Measurements from ENCODE around the gene PLOD1. TPM values are rescaled to one million over a fixed set of nuclear protein-coding genes. Genes with fewer than 3 reads are reported as not detected.
"Not testable (repeated sequence)": the region's sequence is repeated elsewhere in the genome, so short reads cannot be mapped to it uniquely, and the experiment has no call there.

Gene PLOD1
- total RNA-seq, result 100 to 1,000 TPM in 3 of 8 experiments, 10 to 100 TPM in 5; 24.0 to 136 (median 66.7) TPM

- 0 to 38% (median 17%) methylated on average over 2 to 10 of the region's 55 CpGs; no CpG with 5 or more reads in 3 of the 10 experiments for WGBS, 10 experiments
- peak; percentile 87 to 96 (median 92) for ATAC-seq (replicated peaks in 6 of 8)
- in situ Hi-C loops (cut with MboI; ENCODE audit: low pct_unique_long_range_greater_than_20kb in 2 of 9, low sequenced_read_pairs in 9 of 9, unreplicated experiment in 9 of 9), result no loop called here
- Histone ChIP-seq H3K4me3 (peak within 1 kb of the TSS; percentile 28 to 43 (median 36)), H3K4me1 (replicated peaks in 1 of 2) (peaks cover 31 to 36% of the 10 kb centered on the region in 2 donors), H3K27ac (peak within 1 kb of the TSS; percentile 14 to 55)
Measured at GRCh38 chr1:11934302-11935056, at the start of gene PLOD1. PLOD1 (plus strand) TSS chr1:11934717; CDS start chr1:11934780, 63 bp downstream.

DNA sequence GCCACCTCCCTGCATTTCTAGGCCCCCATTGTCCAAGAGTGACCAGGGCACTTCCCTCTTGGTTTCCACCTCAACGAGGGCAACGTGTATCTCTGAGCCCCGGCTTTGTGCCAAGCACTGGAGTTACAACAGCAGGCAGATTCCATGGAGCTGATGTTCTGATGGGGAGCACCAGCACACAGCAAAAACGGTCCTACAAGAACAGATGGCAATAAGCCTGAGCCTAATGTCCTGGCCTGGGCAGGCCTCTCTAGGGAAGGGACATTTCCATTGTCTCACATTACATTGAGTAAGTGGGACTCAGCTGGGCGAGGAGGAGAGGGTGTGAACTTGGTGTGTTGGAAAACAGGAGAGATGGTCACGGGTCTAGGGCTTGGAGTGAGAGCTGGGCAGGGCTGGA, 48.6 kb upstream of the PLOD1 start:
- H3K4me1 ChIP-seq (replicated peaks in 1 of 2), result peaks cover 22 to 24% of the 10 kb centered on the region in 2 donors
- H3K4me3 ChIP-seq, result no peak overlapping the region
- H3K27ac ChIP-seq, result peak overlapping the region; percentile 18 to 19
- peak in 6 of 8 experiments; percentile 11 to 67 (median 22) for ATAC-seq (replicated peaks in 6 of 8)
- 0 to 100% (median 71%) methylated on average over 1 to 5 of the region's 6 CpGs; no CpG with 5 or more reads in 2 of the 10 experiments for WGBS, 10 experiments
- in situ Hi-C loops (cut with MboI; ENCODE audit: low pct_unique_long_range_greater_than_20kb in 2 of 9, low sequenced_read_pairs in 9 of 9, unreplicated experiment in 9 of 9), result no loop called here

DNA sequence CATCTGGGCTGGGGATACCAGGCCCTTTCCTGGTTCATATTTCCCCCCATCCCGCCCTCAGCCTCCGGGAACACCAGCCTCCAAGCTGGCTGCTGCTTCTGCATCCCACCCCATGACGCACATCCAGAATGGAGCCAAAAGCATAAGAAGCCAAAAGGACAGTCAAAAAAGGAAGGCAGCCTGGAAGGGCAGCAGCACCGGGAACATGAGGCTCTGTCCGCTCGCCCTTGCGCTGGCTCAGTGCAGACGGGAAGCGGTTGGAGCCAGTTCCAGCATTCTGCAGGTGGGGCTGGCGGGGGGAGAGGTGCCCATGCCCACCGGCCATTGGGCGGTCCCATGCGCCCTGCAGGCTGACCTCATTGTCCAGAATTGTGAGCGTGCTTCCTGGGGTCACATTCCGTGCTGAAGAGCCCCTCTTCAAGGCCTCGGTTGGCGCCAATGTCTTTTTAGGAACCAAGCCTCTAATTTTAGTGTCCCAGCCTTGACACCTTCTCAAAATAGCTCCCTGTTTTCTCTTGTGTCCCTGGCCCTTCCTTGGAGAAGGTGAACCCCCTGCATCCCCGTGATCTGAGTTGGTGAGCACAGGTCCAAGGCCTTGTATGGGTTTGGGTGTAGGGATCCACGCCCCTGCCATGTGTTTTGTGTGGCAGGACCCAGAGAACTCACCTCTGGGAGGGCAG, 47.4 kb upstream of the PLOD1 start:
- Histone ChIP-seq H3K4me1 (replicated peaks in 1 of 2) (peaks cover 15 to 16% of the 10 kb centered on the region in 2 donors), H3K27ac (no peak overlapping the region), H3K4me3 (no peak overlapping the region)
- ATAC-seq (replicated peaks in 6 of 8), result peak in 1 of 8 experiments; percentile 62
- WGBS, 10 experiments, result 16 to 100% (median 90%) methylated on average over 1 to 10 of the region's 19 CpGs; no CpG with 5 or more reads in 5 of the 10 experiments
- in situ Hi-C loops (cut with MboI; ENCODE audit: low pct_unique_long_range_greater_than_20kb in 2 of 9, low sequenced_read_pairs in 9 of 9, unreplicated experiment in 9 of 9), result no loop called here

GRCh38 chr1:11887666-11888007, 46.9 kb upstream of the PLOD1 start:
- WGBS, 10 experiments, result 62 to 100% (median 77%) methylated on average over 1 to 7 of the region's 7 CpGs; no CpG with 5 or more reads in 6 of the 10 experiments
- Histone ChIP-seq H3K4me1 (replicated peaks in 1 of 2) (peaks cover 15 to 16% of the 10 kb centered on the region in 2 donors), H3K4me3 (no peak overlapping the region), H3K27ac (no peak overlapping the region)
- in situ Hi-C loops (cut with MboI; ENCODE audit: low pct_unique_long_range_greater_than_20kb in 2 of 9, low sequenced_read_pairs in 9 of 9, unreplicated experiment in 9 of 9), result no loop called here
- no peak for ATAC-seq (replicated peaks in 6 of 8)

- in situ Hi-C loops (cut with MboI; ENCODE audit: low pct_unique_long_range_greater_than_20kb in 2 of 9, low sequenced_read_pairs in 9 of 9, unreplicated experiment in 9 of 9), result no loop called here
- ATAC-seq (replicated peaks in 6 of 8), result no peak
- WGBS, 10 experiments, result 46 to 100% (median 83%) methylated on average over 1 to 8 of the region's 15 CpGs; no CpG with 5 or more reads in 3 of the 10 experiments
- peaks cover 10 to 15% of the 10 kb centered on the region in 2 donors for H3K4me1 ChIP-seq (replicated peaks in 1 of 2)
- no peak overlapping the region for H3K27ac ChIP-seq
- no peak overlapping the region for H3K4me3 ChIP-seq
Measured at GRCh38 chr1:11888206-11888876, 46.2 kb upstream of the PLOD1 start.

DNA sequence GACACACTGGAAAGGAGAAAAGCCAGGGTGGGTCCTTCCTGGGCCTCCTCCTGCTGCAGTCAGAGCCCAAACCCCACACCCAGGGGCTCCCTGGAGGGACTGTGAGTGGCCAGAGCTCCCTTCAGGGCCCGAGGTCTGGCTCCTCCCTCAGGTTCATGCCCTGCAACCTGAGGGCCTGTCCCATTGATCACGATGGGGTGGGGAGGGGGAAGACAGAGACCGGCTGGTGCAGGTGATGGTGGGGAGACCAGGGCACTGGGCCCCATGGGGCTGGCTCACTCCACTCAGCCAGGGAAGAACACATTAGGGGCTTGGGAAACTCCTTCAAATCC, 45.7 kb upstream of the PLOD1 start:
- no peak overlapping the region for H3K4me3 ChIP-seq
- H3K4me1 ChIP-seq (replicated peaks in 1 of 2), result peaks cover 10 to 15% of the 10 kb centered on the region in 2 donors
- in situ Hi-C loops (cut with MboI; ENCODE audit: low pct_unique_long_range_greater_than_20kb in 2 of 9, low sequenced_read_pairs in 9 of 9, unreplicated experiment in 9 of 9), result no loop called here
- no CpG with 5 or more reads among the region's 3 CpGs for WGBS, 10 experiments
- peak in 1 of 8 experiments; percentile 8 for ATAC-seq (replicated peaks in 6 of 8)
- no peak overlapping the region for H3K27ac ChIP-seq

DNA sequence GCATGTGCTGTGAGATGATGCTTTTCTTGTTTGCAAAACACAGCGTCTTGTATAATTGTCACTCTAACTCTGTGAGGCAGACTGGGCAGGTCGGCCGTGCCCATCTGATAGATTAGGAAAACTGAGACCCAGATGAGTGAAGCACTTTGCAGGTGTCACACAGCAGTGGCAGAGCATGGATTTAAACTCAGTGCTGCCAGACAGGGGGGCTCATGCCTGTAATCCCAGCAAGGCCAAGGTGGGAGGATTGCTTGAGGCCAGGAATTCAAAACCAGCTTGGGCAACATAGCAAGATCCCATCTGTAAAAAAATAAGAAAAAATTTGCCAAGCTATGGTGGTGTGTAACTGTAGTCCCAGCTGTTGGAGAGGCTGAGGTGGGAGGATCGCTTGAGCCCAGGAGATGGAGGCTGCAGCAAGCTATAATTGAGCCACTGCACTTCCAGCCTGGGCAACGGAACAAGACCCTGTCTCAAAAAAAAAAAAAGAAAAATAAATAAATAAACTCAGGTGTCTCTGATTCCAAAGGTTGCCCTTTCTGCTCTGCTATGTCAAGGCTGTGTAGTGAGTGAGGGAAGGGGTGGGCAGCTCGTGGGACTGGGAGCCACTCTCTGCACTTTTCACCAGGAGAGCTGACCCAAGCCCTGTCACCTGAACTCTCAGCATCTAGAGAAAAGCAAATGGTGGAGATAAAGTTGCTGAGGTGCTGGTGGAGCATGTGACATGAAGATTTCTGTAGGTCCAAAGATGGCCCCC, 42.9 kb upstream of the PLOD1 start:
- no peak overlapping the region for H3K27ac ChIP-seq
- in situ Hi-C loops (cut with MboI; ENCODE audit: low pct_unique_long_range_greater_than_20kb in 2 of 9, low sequenced_read_pairs in 9 of 9, unreplicated experiment in 9 of 9), result loop anchor here in 1 of 9 experiments (10.0 kb wide), 1 partner anchor 47 kb away; the partner anchor contains the start of gene NPPA
- H3K4me1 ChIP-seq (replicated peaks in 1 of 2), result peaks cover 13 to 16% of the 10 kb centered on the region in 2 donors
- ATAC-seq (replicated peaks in 6 of 8), result no peak
- no peak overlapping the region for H3K4me3 ChIP-seq
- 20 to 86% (median 62%) methylated on average over 1 to 6 of the region's 6 CpGs; no CpG with 5 or more reads in 2 of the 10 experiments for WGBS, 10 experiments

DNA sequence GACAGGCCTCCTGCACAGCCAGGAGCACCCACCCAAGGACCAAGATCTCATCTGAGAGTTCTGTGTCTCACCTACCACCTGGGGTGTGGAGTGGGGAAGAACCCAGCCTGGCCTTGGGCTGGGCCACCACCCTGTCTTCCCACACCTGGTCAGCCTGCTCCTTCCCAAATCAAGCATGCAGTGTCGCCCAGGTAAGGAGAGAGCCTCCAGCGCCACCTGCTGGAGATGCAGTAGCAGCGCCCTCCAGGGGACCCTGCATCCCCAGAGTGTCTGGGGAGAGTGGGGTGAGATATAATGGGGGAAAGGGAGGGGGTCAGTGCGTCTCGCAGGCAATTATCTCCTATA, 40.6 kb upstream of the PLOD1 start:
- 0% methylated on average over 2 of the region's 5 CpGs; no CpG with 5 or more reads in 9 of the 10 experiments for WGBS, 10 experiments
- in situ Hi-C loops (cut with MboI; ENCODE audit: low pct_unique_long_range_greater_than_20kb in 2 of 9, low sequenced_read_pairs in 9 of 9, unreplicated experiment in 9 of 9), result loop anchor here in 1 of 9 experiments (10.0 kb wide), 1 partner anchor 49 kb away; the partner anchor contains the start of gene NPPA

GRCh38 chr1:11894501-11894900, 40.0 kb upstream of the PLOD1 start:
- H3K4me1 ChIP-seq (replicated peaks in 1 of 2), result peaks cover 16 to 17% of the 10 kb centered on the region in 2 donors
- in situ Hi-C loops (cut with MboI; ENCODE audit: low pct_unique_long_range_greater_than_20kb in 2 of 9, low sequenced_read_pairs in 9 of 9, unreplicated experiment in 9 of 9), result loop anchor here in 1 of 9 experiments (10.0 kb wide), 1 partner anchor 50 kb away; the partner anchor contains the start of gene NPPA
- not testable (repeated sequence) for ATAC-seq (replicated peaks in 6 of 8)

More for the DNA sequence above, 40.6 kb upstream of the PLOD1 start:
- H3K27ac ChIP-seq, result no peak overlapping the region
- H3K4me1 ChIP-seq (replicated peaks in 1 of 2), result peaks cover 12 to 16% of the 10 kb centered on the region in 2 donors
- peak; percentile 78 to 96 (median 82) for ATAC-seq (replicated peaks in 6 of 8)
- H3K4me3 ChIP-seq, result no peak overlapping the region

GRCh38 chr1:11898086-11898785, 36.3 kb upstream of the PLOD1 start:
- in situ Hi-C loops (cut with MboI; ENCODE audit: low pct_unique_long_range_greater_than_20kb in 2 of 9, low sequenced_read_pairs in 9 of 9, unreplicated experiment in 9 of 9), result loop anchor here in 2 of 9 experiments (5.0 to 10.0 kb wide), 2 partner anchors 53 to 61 kb away; partner anchors contain the start of gene NPPA (in 1 of the 2)
- 27 to 83% (median 57%) methylated on average over 1 to 8 of the region's 38 CpGs; no CpG with 5 or more reads in 1 of the 10 experiments for WGBS, 10 experiments
- H3K4me3 ChIP-seq, result no peak overlapping the region
- H3K4me1 ChIP-seq (replicated peaks in 1 of 2), result peaks cover 7 to 18% of the 10 kb centered on the region in 2 donors
- peak in 3 of 8 experiments; percentile 5 to 17 (median 7) for ATAC-seq (replicated peaks in 6 of 8)
- no peak overlapping the region for H3K27ac ChIP-seq

More at GRCh38 chr1:11894501-11894900, 40.0 kb upstream of the PLOD1 start:
- not testable (repeated sequence) for H3K4me3 ChIP-seq
- no CpG with 5 or more reads among the region's 1 CpG for WGBS, 10 experiments
- peak overlapping the region in 1 of 2 donors; percentile 20 for H3K27ac ChIP-seq

- 7 to 43% (median 22%) methylated on average over 2 to 20 of the region's 26 CpGs; no CpG with 5 or more reads in 4 of the 10 experiments for WGBS, 10 experiments
- in situ Hi-C loops (cut with MboI; ENCODE audit: low pct_unique_long_range_greater_than_20kb in 2 of 9, low sequenced_read_pairs in 9 of 9, unreplicated experiment in 9 of 9), result loop anchor here in 2 of 9 experiments (5.0 to 10.0 kb wide), 2 partner anchors 54 to 62 kb away; partner anchors contain the start of gene NPPA (in 1 of the 2)
- peaks cover 7 to 18% of the 10 kb centered on the region in 2 donors for H3K4me1 ChIP-seq (replicated peaks in 1 of 2)
- no peak overlapping the region for H3K27ac ChIP-seq
- H3K4me3 ChIP-seq, result no peak overlapping the region
- ATAC-seq (replicated peaks in 6 of 8), result peak; percentile 35 to 72 (median 48)
Measured at GRCh38 chr1:11898831-11899467, 35.6 kb upstream of the PLOD1 start.

All from motor neuron (in vitro differentiated cells).